Left renal pelvis (tissue), 4 donors: ENCODE results near the gene LRRC23. TPM values are rescaled to one million over a fixed set of nuclear protein-coding genes. Genes with fewer than 3 reads are reported as not detected.

Experiments used
- DNase-seq, 4 donors: peaks; one replicate each; pipeline ENCODE4 v3.0.0-alpha.2; 2013; ENCODE audit warnings: low read depth in 4 of 4, low spot score in 3 of 4
- polyA plus RNA-seq, 4 donors: library from polyadenylated mRNA; unstranded; fragments of 120-200 nt; gene quantifications; one replicate each; pipeline ENCODE4 v1.2.1, GENCODE V29; 2013; ENCODE audit not compliant: insufficient read length in 4 of 4

LRRC23 gene
- polyA plus RNA-seq, 4 donors = 8.6 to 19.2 (median 16.7) TPM

DNA sequence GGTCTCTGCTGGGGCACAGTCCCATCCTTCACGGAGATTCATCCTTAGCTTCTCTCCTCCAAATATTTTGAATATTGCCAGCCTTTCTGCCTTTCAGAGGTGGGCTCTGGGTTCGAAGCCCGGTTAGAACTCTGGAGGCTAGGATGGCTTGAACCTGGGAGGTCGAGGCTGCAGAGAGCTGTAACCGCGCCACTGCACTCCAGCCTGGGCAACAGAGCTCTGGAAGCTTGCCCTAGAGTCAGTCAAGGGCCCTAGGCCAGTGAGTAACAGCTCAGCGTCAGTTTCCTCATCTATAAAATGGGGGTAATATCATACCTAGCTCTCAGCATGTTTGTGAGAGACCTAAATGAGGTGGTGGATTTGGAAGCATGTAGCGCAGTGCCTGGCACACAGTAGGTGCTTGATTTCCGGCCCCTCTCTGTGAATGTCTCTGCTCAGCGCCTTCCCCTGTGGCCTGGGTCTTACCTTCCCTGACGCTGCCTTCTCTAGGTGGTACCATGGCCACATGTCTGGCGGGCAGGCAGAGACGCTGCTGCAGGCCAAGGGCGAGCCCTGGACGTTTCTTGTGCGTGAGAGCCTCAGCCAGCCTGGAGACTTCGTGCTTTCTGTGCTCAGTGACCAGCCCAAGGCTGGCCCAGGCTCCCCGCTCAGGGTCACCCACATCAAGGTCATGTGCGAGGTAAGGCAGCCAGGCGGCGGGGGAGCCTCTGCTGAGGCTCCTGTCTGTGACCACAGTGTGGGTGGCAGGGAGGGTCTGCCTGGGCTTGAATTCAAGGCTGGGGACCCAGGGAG, 49.9 kb downstream of the LRRC23 start:
- no peak for DNase-seq

DNA sequence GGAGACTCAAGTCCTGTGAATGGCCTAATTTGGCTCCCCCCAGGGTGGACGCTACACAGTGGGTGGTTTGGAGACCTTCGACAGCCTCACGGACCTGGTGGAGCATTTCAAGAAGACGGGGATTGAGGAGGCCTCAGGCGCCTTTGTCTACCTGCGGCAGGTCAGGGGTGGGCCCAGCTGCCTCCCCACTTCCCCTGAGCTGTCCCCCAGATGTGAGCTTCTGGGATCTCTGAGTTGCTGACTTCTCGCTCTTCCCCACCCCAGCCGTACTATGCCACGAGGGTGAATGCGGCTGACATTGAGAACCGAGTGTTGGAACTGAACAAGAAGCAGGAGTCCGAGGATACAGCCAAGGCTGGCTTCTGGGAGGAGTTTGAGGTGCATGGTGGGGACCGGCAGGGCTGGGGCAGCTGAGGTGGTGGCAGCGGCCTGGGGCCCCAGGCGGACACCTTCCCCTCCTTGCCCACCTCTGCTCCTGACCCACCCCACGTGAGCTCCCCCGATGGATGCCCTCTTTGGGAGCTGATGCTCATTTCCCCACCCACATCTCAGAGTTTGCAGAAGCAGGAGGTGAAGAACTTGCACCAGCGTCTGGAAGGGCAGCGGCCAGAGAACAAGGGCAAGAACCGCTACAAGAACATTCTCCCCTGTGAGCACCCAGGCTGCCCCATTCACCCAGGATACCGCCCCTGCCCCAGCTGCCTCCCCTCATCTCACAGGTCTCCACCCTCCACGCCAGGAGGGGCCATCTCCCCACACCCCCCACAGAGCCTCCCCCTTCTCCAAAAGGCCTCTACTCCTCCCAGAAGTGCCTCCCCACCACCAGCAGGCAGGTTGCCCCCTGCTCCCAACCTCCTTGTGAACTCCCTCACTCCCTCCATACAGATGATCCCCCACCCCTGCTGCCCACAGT, 50.7 kb downstream of the LRRC23 start:
- DNase-seq = no peak

DNA sequence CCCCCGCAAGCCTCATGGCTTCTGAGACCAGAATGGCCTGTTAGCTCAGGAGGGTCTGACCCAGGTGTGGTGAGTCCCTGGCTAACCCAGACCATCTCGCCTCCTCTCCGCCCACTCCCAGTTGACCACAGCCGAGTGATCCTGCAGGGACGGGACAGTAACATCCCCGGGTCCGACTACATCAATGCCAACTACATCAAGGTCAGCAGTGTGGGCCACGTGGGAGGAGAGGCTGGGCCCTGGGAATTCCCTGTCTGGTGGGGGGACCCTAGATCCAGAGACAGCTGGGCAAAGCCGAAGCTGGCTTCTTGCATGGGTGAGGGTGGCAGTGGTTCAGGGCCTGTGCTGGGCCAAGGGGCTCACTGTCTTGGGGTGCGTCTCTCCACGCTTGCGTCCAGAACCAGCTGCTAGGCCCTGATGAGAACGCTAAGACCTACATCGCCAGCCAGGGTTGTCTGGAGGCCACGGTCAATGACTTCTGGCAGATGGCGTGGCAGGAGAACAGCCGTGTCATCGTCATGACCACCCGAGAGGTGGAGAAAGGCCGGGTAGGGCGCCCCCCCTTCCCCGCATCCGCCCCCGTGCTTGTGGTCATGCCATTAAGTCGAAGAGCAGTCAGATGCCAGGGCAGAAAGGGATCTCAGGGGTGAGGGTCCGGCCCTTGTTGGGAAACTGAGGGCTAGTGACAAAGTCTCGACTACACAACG, 51.6 kb downstream of the LRRC23 start:
- no peak for DNase-seq

DNA sequence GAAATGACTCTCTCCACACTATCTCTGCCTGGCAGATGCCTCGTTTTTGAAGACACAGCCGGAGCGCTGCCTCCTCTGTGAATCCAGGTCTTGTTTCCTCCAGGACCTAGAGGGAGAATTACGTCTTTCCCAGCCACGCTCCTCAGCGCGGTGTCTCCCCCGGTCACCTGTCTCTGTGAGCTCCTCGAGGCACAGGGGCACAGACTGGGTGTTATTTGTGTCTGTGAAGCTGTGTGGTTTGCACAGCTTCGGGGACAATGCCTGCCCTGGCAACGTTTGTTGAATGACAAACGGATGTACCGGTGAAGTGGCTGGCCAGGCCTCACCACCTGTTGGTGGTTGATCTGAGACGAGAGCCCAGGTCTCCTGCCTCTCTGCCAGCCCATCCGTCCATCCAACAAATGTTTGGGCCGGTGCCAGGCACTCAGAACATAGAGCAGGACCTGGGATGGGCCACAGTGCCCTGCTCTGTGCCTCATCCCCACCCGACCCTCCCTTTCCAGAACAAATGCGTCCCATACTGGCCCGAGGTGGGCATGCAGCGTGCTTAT, 52.6 kb downstream of the LRRC23 start:
- no peak for DNase-seq

DNA sequence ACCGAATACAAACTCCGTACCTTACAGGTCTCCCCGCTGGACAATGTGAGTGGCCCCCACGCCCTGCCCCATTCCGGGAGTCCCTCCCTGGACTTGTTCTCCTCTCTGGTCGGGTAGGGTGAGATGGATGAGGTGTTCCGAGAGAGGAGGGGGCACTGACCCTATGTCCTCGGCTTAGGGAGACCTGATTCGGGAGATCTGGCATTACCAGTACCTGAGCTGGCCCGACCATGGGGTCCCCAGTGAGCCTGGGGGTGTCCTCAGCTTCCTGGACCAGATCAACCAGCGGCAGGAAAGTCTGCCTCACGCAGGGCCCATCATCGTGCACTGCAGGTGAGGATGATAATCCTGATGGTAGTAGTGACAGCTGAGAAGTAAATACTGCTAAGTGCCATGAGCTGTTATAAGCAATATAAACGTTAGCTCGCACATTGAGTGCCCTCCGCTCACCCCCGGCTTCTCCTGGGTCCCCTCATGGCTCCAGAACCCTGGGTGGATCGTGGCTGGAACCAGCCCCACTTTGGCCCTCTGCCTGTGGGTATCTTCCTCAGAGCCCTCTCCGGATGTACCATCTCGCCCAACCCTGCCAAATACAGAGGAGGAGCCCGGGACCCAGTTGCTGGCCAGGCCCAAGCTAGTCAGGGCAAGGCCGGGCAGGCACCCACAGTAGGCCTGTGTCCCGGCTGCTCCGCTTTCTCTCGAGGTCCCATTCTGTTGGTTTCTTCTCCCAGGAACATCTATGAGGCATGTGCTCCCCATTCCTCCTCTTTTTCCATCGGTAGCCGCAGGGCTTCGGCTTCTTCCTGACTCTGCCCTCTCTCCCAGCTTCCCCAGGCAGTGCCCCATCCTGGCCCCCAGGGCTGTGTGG, 53.4 kb downstream of the LRRC23 start:
- DNase-seq = no peak

DNA sequence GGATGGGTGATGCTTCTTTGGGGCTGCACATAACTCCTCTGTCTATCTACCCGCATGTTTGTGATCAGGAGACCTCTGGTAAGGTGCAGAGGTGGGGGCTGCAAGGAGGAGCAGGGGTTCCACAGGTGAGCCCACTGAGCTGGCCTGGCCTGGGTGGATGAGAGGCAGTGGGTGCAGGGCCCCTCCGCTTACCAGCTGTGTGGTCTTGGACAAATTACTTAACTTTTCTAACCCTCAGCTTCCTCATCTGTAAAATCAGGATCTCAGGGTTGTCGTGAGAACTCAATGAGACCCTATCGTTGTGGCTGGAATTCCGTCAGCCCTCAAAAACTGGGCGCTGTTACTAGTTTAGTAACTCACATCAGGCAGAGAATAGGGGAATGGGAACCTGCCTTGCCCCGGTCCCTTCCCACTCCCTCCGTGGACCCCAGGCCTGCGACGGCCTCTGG, 54.0 kb downstream of the LRRC23 start:
- DNase-seq = no peak

DNA sequence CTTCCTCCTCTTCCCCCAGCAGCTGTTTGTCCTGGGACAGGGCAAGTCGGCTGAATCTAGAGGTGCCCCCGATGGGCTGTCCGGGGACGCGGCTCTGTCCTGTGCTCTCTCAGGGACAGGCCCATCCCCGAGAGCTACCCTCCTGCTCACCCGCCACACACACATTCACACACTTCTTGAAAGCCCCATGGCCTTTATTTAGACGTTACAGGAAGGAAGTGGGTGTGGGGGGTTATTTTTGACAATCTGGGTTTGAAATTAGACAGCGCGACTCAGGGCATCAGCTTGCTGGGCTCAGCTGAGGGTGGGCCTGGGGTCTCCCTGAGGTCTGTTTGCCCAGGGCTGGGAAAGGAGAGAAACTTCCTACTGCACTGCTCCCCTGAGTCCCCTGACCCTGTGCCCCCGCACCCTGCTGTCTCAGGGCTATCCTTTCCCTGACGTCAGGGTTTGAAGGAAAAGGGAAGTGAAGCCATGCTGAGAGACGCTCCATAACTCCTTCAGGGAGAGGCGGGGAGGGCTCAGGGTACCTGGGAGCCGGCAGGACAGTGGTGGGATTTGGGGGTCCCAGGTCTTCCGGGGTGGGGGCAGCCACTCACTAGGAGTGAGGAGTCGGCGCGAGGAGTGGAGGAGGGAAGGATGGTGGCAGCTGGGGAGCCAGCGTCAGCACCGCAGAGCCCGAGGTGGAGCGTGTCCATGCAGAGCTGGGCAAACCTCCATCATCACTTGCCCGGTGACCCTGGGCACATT, 54.6 kb downstream of the LRRC23 start:
- DNase-seq = no peak

DNA sequence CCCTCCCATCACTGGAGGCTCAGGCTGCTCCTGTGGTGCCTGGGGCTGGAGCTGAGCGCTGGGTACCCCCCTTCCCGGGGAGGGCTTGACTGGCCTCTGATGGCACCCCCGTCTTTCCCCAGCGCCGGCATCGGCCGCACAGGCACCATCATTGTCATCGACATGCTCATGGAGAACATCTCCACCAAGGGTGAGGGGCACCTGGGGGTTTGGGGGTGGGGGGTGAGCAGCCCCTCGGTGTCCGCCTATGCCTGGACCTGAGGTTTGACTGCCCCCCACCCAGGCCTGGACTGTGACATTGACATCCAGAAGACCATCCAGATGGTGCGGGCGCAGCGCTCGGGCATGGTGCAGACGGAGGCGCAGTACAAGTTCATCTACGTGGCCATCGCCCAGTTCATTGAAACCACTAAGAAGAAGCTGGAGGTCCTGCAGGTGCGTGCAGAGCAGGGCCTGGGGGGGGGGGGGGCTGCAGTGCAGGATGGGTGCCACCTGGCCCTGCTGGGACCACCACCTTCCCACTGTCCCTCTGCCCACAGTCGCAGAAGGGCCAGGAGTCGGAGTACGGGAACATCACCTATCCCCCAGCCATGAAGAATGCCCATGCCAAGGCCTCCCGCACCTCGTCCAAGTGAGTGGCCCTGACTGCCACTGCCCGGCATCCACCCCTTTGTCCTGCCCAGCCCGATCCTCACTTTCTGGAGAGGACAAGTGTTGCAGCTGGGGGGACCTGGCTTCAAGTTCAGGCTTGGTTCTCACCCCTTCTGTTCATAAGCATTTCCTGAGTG, 55.4 kb downstream of the LRRC23 start:
- DNase-seq = no peak

DNA sequence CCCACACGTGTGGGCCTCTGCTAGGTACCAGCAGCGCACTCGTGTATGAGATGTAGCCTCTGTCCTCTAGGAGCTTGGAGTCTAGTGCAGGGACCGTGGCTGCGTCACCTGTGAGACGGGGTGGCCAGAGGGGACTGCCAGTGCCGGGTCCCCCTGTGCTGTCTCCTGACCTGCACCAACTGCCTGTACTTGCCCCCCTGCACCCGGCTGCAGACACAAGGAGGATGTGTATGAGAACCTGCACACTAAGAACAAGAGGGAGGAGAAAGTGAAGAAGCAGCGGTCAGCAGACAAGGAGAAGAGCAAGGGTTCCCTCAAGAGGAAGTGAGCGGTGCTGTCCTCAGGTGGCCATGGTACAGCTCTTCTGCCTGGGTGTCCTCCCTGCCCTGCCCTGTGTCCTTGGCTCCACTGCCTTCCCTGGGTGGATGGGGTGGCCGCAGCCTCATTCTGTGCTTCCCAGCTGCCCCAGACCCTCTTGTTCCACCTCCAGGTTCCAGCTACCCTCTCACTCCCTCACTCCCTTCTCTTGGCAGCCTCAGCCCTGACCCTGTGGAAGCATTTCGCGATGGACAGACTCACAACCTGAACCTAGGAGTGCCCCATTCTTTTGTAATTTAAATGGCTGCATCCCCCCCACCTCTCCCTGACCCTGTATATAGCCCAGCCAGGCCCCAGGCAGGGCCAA, 56.1 kb downstream of the LRRC23 start:
- no peak for DNase-seq

DNA sequence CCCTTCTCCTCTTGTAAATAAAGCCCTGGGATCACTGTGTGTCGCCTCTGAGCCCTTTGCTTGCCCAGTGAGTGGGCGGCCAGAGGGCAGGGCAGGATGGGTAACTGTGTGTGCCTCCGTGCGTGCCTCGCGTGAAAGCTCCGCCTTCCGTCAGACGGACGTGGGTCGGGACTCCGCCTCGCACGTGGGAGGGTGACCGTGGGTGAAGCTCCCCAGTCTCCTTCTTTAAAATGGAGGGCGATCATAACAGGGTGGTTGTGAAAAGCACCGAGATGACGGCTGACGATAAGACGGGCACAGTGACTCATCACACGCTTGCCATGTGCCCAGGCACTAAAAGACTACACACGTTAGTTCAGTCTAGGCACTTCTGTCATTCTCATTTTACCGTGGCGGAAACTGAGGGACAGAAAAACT, 56.7 kb downstream of the LRRC23 start:
- no peak for DNase-seq

DNA sequence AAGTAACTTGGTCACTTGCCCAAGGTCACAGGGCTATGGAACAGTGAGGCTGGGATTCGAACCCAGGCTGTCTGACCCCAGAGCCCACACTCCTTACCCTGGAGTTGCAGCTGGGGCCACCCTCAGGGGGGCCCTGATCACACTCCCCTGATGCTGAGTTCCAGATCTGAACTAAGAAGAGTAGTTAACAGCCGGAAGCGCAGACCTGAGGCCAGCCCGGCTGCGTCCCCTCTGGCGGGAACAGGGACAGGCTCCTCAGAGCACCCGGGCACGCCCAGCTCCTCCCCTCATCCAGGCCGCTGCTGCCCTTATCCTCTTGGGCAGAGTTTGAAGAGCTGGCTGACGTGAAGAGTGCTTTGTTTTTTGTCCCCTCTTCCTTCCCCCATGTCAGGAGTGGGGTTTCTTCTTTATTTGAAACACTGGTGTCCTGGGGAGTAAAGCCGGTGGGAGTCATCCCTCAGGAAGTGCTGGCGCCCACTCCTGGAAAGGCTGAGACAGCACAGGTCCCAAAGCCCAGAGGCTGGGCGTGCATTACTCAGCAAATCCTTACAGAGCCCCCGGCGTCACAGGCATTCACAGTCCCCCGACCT, 57.2 kb downstream of the LRRC23 start:
- DNase-seq = no peak

DNA sequence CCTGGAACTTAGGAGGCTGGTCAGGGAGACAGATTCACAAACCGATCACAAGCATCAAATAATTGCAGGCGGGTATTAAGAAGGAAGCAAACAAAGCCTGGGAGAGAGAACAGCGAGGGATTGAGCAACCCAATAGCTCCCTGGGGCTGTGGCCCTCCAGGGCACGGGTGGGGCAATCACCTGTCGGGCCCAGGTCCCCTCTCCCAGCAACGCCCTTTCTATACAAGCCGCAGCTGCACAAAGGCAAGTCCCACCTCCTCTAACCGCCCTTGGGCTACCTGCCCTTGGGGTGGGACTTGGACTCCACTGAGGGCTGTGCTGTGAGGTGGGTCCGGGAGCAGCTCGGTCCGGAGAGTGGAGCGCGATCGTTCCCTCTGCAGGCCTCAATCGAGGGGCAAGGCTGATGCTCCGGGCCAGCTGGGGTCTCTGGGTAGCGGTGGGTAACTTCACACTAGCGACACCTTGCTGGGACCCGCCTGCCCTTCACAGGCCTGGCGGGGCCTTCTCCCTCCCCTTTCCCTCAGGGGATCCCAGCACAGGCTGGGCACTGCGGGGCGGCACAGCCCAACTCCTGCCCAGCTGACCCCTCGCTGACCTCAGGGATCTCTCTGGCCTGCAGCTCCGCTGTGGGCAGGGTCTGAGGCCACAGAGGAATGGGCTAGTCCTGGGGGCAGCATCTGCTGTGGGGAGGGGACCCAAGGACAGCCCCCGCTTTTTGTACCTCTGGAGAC, 57.8 kb downstream of the LRRC23 start:
- DNase-seq = no peak

DNA sequence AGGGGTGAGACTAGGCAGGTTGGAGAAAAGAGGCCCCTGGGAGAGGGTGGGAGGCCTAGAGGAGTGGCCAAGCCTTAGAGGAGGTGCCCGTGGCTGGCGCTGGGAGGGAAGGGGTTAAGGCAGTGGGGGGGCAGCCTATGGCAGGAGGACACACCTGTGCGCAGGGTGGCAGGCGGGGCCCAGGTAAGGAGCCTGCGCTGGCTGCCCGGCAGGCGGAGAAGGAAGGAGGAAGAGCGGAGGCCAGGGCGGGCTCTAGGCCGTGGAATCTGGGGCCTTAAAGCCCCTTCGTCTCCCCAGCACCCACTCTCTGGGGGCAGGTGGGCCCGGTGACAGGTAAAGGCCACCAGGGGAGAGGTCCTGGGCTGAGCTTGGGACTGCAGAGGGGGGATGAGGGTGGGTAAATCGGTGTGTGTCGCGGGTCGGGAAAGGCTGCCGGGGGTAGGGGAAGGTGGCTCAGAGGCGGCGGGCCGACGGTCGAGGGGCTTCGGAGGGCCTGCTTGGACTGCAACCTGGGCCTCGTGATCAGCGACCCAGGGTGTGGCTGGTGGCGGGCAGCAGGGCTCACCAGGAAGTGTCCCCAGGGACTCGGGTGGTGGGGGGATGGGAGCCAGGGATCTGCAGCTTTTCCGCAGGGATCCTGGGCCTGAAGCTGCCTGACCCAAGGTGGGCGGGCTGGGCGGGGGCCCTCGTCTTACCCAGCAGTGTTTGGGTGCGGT, 58.6 kb downstream of the LRRC23 start:
- no peak for DNase-seq
